K562 (cell line): ENCODE data around the gene MSRB2. TPM values are rescaled to one million over a fixed set of nuclear protein-coding genes. Genes with fewer than 3 reads are reported as not detected.

Source experiments
- CBFB ChIP-seq: sonication (generic); formaldehyde crosslinking; IDR thresholded peaks from 2 replicates; pipeline ENCODE4 v1.4.0; 2020; ENCODE audit warnings: mild to moderate bottlenecking, missing genetic modification reagents
- CXXC5 ChIP-seq: fragments of 250-450 bp; sonication (Bioruptor Pico); IDR thresholded peaks from 2 replicates; pipeline ENCODE4 v1.8.0; 2022; ENCODE audit warnings: inconsistent platforms, mild to moderate bottlenecking, moderate library complexity
- E2F6 ChIP-seq, 2 experiments: IDR thresholded peaks; 2 replicates each; pipeline ENCODE4 v1.6.1; 2011; ENCODE audit warnings: borderline replicate concordance in 1 of 2, control low read depth in 1 of 2, low read depth in 1 of 2, low read length in 1 of 2, mild to moderate bottlenecking in 1 of 2, mixed read lengths in 1 of 2, moderate library complexity in 1 of 2; ENCODE audit not compliant: insufficient read depth in 1 of 2, insufficient read length in 1 of 2, poor library complexity in 1 of 2, severe bottlenecking in 1 of 2; ENCODE audit errors: extremely low read depth in 1 of 2
- GATAD2B ChIP-seq: fragments of 450-650 bp; IDR thresholded peaks from 2 replicates; pipeline ENCODE4 v1.6.1; 2017; ENCODE audit warnings: mild to moderate bottlenecking, borderline replicate concordance
- HDAC2 ChIP-seq: fragments of 450-650 bp; IDR thresholded peaks from 2 replicates; pipeline ENCODE4 v1.6.1; 2016; ENCODE audit warnings: mild to moderate bottlenecking
- KDM2B ChIP-seq: fragments of 250-450 bp; sonication (Bioruptor Pico); IDR thresholded peaks from 2 replicates; pipeline ENCODE4 v1.8.0; 2021; ENCODE audit warnings: mild to moderate bottlenecking, moderate library complexity
- NKRF ChIP-seq: fragments of 450-650 bp; IDR thresholded peaks from 2 replicates; pipeline ENCODE4 v1.6.1; 2016; ENCODE audit warnings: borderline replicate concordance
- RBM34 ChIP-seq: fragments of 200-400 bp; formaldehyde crosslinking; IDR thresholded peaks from 2 replicates; pipeline ENCODE4 v1.6.1; 2018; ENCODE audit warnings: low read length, borderline replicate concordance; ENCODE audit not compliant: insufficient read depth
- SMAD4 ChIP-seq: fragments of 250-450 bp; sonication (Bioruptor Pico); conservative IDR thresholded peaks from 2 replicates; pipeline ENCODE4 v1.8.0; 2021; ENCODE audit warnings: inconsistent platforms, mild to moderate bottlenecking, moderate library complexity
- SP2 ChIP-seq: IDR thresholded peaks from 2 replicates; pipeline ENCODE4 v1.6.1; 2011; ENCODE audit warnings: mild to moderate bottlenecking, low read depth, low read length, moderate library complexity; ENCODE audit not compliant: poor library complexity, severe bottlenecking; ENCODE audit errors: extremely low read depth
- SRSF1 ChIP-seq: fragments of 200-400 bp; formaldehyde crosslinking; IDR thresholded peaks from 2 replicates; pipeline ENCODE4 v1.6.1; 2017; ENCODE audit warnings: mild to moderate bottlenecking, low read depth, low read length, moderate library complexity
- SRSF9 ChIP-seq: fragments of 200-400 bp; formaldehyde crosslinking; IDR thresholded peaks from 2 replicates; pipeline ENCODE4 v1.6.1; 2017; ENCODE audit warnings: low read depth, low read length, borderline replicate concordance
- STAT5A ChIP-seq: IDR thresholded peaks from 2 replicates; pipeline ENCODE4 v1.6.1; 2012; ENCODE audit warnings: low read length, inconsistent platforms, borderline replicate concordance
- TARDBP ChIP-seq: fragments of 450-650 bp; IDR thresholded peaks from 2 replicates; pipeline ENCODE4 v1.6.1; 2016
- TCF7 ChIP-seq: sonication (generic); IDR thresholded peaks from 2 replicates; pipeline ENCODE4 v1.6.1; 2016; ENCODE audit warnings: antibody characterized with exemption, borderline replicate concordance
- THRAP3 ChIP-seq: fragments of 450-650 bp; IDR thresholded peaks from 2 replicates; pipeline ENCODE4 v1.6.1; 2016; ENCODE audit warnings: mild to moderate bottlenecking, inconsistent platforms, borderline replicate concordance
- TOE1 ChIP-seq, 2 experiments: fragments of 450-650 bp in 1 of 2; sonication (generic) in 1 of 2; formaldehyde crosslinking in 1 of 2; IDR thresholded peaks; 2 replicates each; pipeline versions ENCODE4 v1.7.1 to v1.8.0; 2016 to 2022; ENCODE audit warnings: borderline replicate concordance in 2 of 2, mild to moderate bottlenecking in 2 of 2, antibody characterized with exemption in 1 of 2, inconsistent platforms in 1 of 2, low read depth in 1 of 2, missing genetic modification reagents in 1 of 2, moderate library complexity in 1 of 2
- ZFP1 ChIP-seq: fragments of 450-650 bp; formaldehyde crosslinking; IDR thresholded peaks from 2 replicates; pipeline ENCODE4 v1.4.0; 2020; ENCODE audit warnings: mild to moderate bottlenecking, mixed read lengths
- ZNF121 ChIP-seq: sonication (generic); formaldehyde crosslinking; conservative IDR thresholded peaks from 2 replicates; pipeline ENCODE4 v1.8.0; 2022; ENCODE audit warnings: missing genetic modification reagents
- ZNF764 ChIP-seq: fragments of 250-450 bp; sonication (Bioruptor Pico); IDR thresholded peaks from 2 replicates; pipeline ENCODE4 v1.4.0; 2020; ENCODE audit warnings: low read depth, mild to moderate bottlenecking, moderate library complexity
- ZNF77 ChIP-seq: fragments of 250-450 bp; sonication (Bioruptor Pico); IDR thresholded peaks from 2 replicates; pipeline ENCODE4 v1.5.0; 2020
- ZNF79 ChIP-seq: fragments of 250-450 bp; sonication (Bioruptor Pico); IDR thresholded peaks from 2 replicates; pipeline ENCODE4 v1.4.0; 2020; ENCODE audit warnings: low read depth, mild to moderate bottlenecking, moderate library complexity
- polyA plus RNA-seq, 8 experiments: library from polyadenylated mRNA; depleted of rRNA in 4 of 8; stranded (reverse) in 5 of 8; unstranded in 3 of 8; fragments of >200 nt; fragmentation: Nextera tagmentation in 2 of 8; fragmentation: Illumina TruSeq in 1 of 8; extraction: Ambion mirVana in 2 of 8; extraction: Trizol in 1 of 8; gene quantifications; 2 replicates each; pipeline versions ENCODE4 v1.2.1 to v1.2.3, GENCODE V29; 2011 to 2014; ENCODE audit warnings: inconsistent platforms in 1 of 8, missing spikeins in 1 of 8
- total RNA-seq, 7 experiments: library from RNA; depleted of rRNA in 6 of 7; stranded (reverse); fragments of >200 nt in 6 of 7; fragmentation: Illumina TruSeq in 2 of 7; extraction: Trizol in 2 of 7; gene quantifications; 2 replicates each; pipeline versions ENCODE4 v1.2.1 to v1.2.3, GENCODE V29; 2011 to 2021; ENCODE audit warnings: low replicate concordance in 1 of 7
- TF ChIP-seq, protein P1 (sequence below): fragments of 450-650 bp; IDR thresholded peaks from 2 replicates; pipeline ENCODE4 v1.7.0; 2016; ENCODE audit warnings: borderline replicate concordance

The MSRB2 gene
- total and polyA plus RNA-seq, 9 of the 15 experiments (the other 6 are each of a cell fraction or from before 2014, with no cell fraction given), result 1.5 to 22.3 (median 5.9) TPM

DNA sequence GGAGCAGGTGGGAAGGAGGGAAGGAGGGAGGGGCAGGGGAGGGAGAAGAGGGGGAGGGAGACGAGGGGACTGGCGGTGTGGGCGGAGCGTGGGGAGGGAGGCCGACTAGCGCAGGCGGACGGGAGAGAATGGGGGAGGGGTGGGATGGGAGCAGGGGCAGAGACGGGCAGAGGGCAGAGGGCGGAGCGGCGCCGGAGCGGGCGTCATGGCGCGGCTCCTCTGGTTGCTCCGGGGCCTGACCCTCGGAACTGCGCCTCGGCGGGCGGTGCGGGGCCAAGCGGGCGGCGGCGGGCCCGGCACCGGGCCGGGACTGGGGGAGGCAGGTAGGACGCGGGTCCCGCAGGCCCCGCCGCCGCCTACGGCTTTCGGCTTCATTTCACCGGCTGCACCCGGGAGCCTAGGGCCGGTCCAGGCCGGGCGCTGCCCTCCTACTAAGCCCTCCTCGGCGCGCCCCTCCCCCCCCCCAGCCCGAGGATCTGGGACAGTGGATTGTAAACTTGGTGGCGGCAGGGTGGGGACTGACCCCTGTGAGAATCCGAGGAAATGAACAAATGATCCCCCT is at the start of gene MSRB2 (continued):
- TF ChIP-seq SP2 (no peak), HDAC2 (no peak), ZNF764 (CRISPR knock-in tag) (no peak), CBFB (CRISPR knock-in tag) (no peak), CXXC5 (peak; percentile 74), E2F6 (IDR thresholded peaks at IDR 0.05; ENCODE audit: borderline replicate concordance in 1 of 2, extremely low read depth in 1 of 2, insufficient read depth in 1 of 2, insufficient read length in 1 of 2, low read depth in 1 of 2, low read length in 1 of 2, poor library complexity in 1 of 2, severe bottlenecking in 1 of 2) (no peak), THRAP3 (no peak), ZFP1 (CRISPR knock-in tag) (no peak), GATAD2B (peak; percentile 42; the same call in 1 of the 2 replicates), TARDBP (no peak), NKRF (no peak), STAT5A (no peak), RBM34 (no peak), SMAD4 (CRISPR knock-in tag) (peak; percentile 58; the same call in 1 of the 2 replicates), TOE1 (IDR thresholded peaks at IDR 0.05; ENCODE audit: borderline replicate concordance) (no peak), TOE1 (CRISPR knock-in tag; IDR thresholded peaks at IDR 0.05; ENCODE audit: borderline replicate concordance, low read depth) (no peak), ZNF121 (no peak), KDM2B (no peak), SRSF1 (no peak), SRSF9 (no peak), ZNF79 (CRISPR knock-in tag) (no peak), ZNF77 (CRISPR knock-in tag) (no peak), TCF7 (no peak)
- TF ChIP-seq, protein P1, sequence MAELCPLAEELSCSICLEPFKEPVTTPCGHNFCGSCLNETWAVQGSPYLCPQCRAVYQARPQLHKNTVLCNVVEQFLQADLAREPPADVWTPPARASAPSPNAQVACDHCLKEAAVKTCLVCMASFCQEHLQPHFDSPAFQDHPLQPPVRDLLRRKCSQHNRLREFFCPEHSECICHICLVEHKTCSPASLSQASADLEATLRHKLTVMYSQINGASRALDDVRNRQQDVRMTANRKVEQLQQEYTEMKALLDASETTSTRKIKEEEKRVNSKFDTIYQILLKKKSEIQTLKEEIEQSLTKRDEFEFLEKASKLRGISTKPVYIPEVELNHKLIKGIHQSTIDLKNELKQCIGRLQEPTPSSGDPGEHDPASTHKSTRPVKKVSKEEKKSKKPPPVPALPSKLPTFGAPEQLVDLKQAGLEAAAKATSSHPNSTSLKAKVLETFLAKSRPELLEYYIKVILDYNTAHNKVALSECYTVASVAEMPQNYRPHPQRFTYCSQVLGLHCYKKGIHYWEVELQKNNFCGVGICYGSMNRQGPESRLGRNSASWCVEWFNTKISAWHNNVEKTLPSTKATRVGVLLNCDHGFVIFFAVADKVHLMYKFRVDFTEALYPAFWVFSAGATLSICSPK, result no peak
